ENCODE results near the gene SNTN.

SNTN gene

GRCh38 chr3:63609834-63610233 lies 42.6 kb upstream of the SNTN start:
- H3K27me3 ChIP-seq (ENCODE audit: insufficient read depth, poor library complexity, severe bottlenecking) = no peaks in the 10 kb centered on the region
- H3K4me3 ChIP-seq (replicated peaks; ENCODE audit: insufficient read depth, low read length) = no peak overlapping the region
- DNase-seq (ENCODE audit: low read depth in 1 of 2, low spot score in 1 of 2) = no peak
- H3K27ac ChIP-seq (replicated peaks) = no peak overlapping the region
- TF ChIP-seq POLR2AphosphoS5 (IDR thresholded peaks at IDR 0.05; ENCODE audit: low read depth) (no peak), CTCF (IDR thresholded peaks at IDR 0.05; ENCODE audit: insufficient read depth, low read length) (no peak), SPI1 (IDR thresholded peaks at IDR 0.05; ENCODE audit: borderline replicate concordance, low read depth) (no peak), REST (IDR thresholded peaks at IDR 0.05; ENCODE audit: insufficient replicate concordance, low read depth) (no peak), GABPA (IDR thresholded peaks at IDR 0.05; ENCODE audit: low read depth) (no peak)

GRCh38 chr3:63611382-63611781 lies 41.1 kb upstream of the SNTN start:
- H3K27ac ChIP-seq (replicated peaks) = no peak overlapping the region
- no peak overlapping the region for H3K4me3 ChIP-seq (replicated peaks; ENCODE audit: insufficient read depth, low read length)
- H3K27me3 ChIP-seq (ENCODE audit: insufficient read depth, poor library complexity, severe bottlenecking) = no peaks in the 10 kb centered on the region
- no peak for DNase-seq (ENCODE audit: low read depth in 1 of 2, low spot score in 1 of 2)
- TF ChIP-seq SPI1 (IDR thresholded peaks at IDR 0.05; ENCODE audit: borderline replicate concordance, low read depth) = no peak
- TF ChIP-seq REST (IDR thresholded peaks at IDR 0.05; ENCODE audit: insufficient replicate concordance, low read depth) = no peak
- TF ChIP-seq POLR2AphosphoS5 (IDR thresholded peaks at IDR 0.05; ENCODE audit: low read depth) = no peak

- Histone ChIP-seq H3K27me3 (ENCODE audit: insufficient read depth, poor library complexity, severe bottlenecking) (no peaks in the 10 kb centered on the region), H3K27ac (replicated peaks) (no peak overlapping the region), H3K4me3 (replicated peaks; ENCODE audit: insufficient read depth, low read length) (no peak overlapping the region)
- TF ChIP-seq CTCF (IDR thresholded peaks at IDR 0.05; ENCODE audit: insufficient read depth, low read length) (no peak), POLR2AphosphoS5 (IDR thresholded peaks at IDR 0.05; ENCODE audit: low read depth) (no peak)
- no peak for DNase-seq (ENCODE audit: low read depth in 1 of 2, low spot score in 1 of 2)
Observed at GRCh38 chr3:63613561-63613960, 38.9 kb upstream of the SNTN start.

GRCh38 chr3:63617391-63617790 lies 35.1 kb upstream of the SNTN start:
- no peak overlapping the region for H3K4me3 ChIP-seq (replicated peaks; ENCODE audit: insufficient read depth, low read length)
- no peaks in the 10 kb centered on the region for H3K27me3 ChIP-seq (ENCODE audit: insufficient read depth, poor library complexity, severe bottlenecking)
- DNase-seq (ENCODE audit: low read depth in 1 of 2, low spot score in 1 of 2) = no peak
- TF ChIP-seq REST (IDR thresholded peaks at IDR 0.05; ENCODE audit: insufficient replicate concordance, low read depth) = no peak
- TF ChIP-seq CTCF (IDR thresholded peaks at IDR 0.05; ENCODE audit: insufficient read depth, low read length) = no peak
- no peak for TF ChIP-seq GABPA (IDR thresholded peaks at IDR 0.05; ENCODE audit: low read depth)
- no peak for TF ChIP-seq POLR2AphosphoS5 (IDR thresholded peaks at IDR 0.05; ENCODE audit: low read depth)
- no peak for TF ChIP-seq SPI1 (IDR thresholded peaks at IDR 0.05; ENCODE audit: borderline replicate concordance, low read depth)
- no peak overlapping the region for H3K27ac ChIP-seq (replicated peaks)

All from HL-60 (cell line).